Measurements from ENCODE around the gene CZIB. TPM values are rescaled to one million over a fixed set of nuclear protein-coding genes. Genes with fewer than 3 reads are reported as not detected.

Gene CZIB
- total and polyA plus RNA-seq, 2 experiments from 2014 or later, result 49.7 to 76.6 TPM

GRCh38 chr1:53166912-53167311 is 53.5 kb downstream of the CZIB start:
- Histone ChIP-seq H3K4me2 (ENCODE audit: unreplicated experiment) (no peak overlapping the region), H3K27me3 (replicated peaks; ENCODE audit: insufficient read depth) (no peaks in the 10 kb centered on the region), H3K9me2 (ENCODE audit: insufficient read depth) (no peaks in the 10 kb centered on the region), H4K20me1 (ENCODE audit: insufficient read depth) (no peaks in the 10 kb centered on the region), H3K36me3 (ENCODE audit: low read depth) (no peaks in the 10 kb centered on the region), H3K27ac (no peak overlapping the region), H3F3A (ENCODE audit: insufficient read depth) (no peaks in the 10 kb centered on the region), H3K9me3 (ENCODE audit: low read depth) (no peaks in the 10 kb centered on the region), H2AFZ (no peak overlapping the region), H3K79me2 (ENCODE audit: insufficient read depth) (no peaks in the 10 kb centered on the region), H3K4me3 (no peak overlapping the region), H3K4me1 (ENCODE audit: insufficient read depth) (no peaks in the 10 kb centered on the region), H3K9ac (no peak overlapping the region)
- in situ Hi-C loops (cut with MboI), result no loop called here
- TF ChIP-seq EZH2 (IDR thresholded peaks at IDR 0.05; ENCODE audit: insufficient read depth, poor library complexity, severe bottlenecking) (no peak), EZH2phosphoT487 (IDR thresholded peaks at IDR 0.05; ENCODE audit: insufficient read depth, low read depth) (no peak)
- 28 to 31% methylated on average over 8 of the region's 8 CpGs for WGBS, 2 experiments (ENCODE audit: low coverage in 1 of 2, low lambda C conversion rate in 2 of 2, missing lambda C conversion rate in 2 of 2)
- DNase-seq, result no peak

- no peaks in the 10 kb centered on the region for H3K79me2 ChIP-seq (ENCODE audit: insufficient read depth)
- no peaks in the 10 kb centered on the region for H3K4me1 ChIP-seq (ENCODE audit: insufficient read depth)
- no peak overlapping the region for H3K4me2 ChIP-seq (ENCODE audit: unreplicated experiment)
- in situ Hi-C loops (cut with MboI), result no loop called here
- TF ChIP-seq EZH2phosphoT487 (IDR thresholded peaks at IDR 0.05; ENCODE audit: insufficient read depth, low read depth), result no peak
- no peak for TF ChIP-seq EZH2 (IDR thresholded peaks at IDR 0.05; ENCODE audit: insufficient read depth, poor library complexity, severe bottlenecking)
- no peak for DNase-seq
- no peaks in the 10 kb centered on the region for H3F3A ChIP-seq (ENCODE audit: insufficient read depth)
- no peaks in the 10 kb centered on the region for H3K9me2 ChIP-seq (ENCODE audit: insufficient read depth)
- H3K27ac ChIP-seq, result no peak overlapping the region
- H3K36me3 ChIP-seq (ENCODE audit: low read depth), result no peaks in the 10 kb centered on the region
- H3K9me3 ChIP-seq (ENCODE audit: low read depth), result no peaks in the 10 kb centered on the region
- no peaks in the 10 kb centered on the region for H3K27me3 ChIP-seq (replicated peaks; ENCODE audit: insufficient read depth)
- H2AFZ ChIP-seq, result no peak overlapping the region
- H4K20me1 ChIP-seq (ENCODE audit: insufficient read depth), result no peaks in the 10 kb centered on the region
- whole genome bisulfite sequencing, 2 experiments (ENCODE audit: low coverage in 1 of 2, low lambda C conversion rate in 2 of 2, missing lambda C conversion rate in 2 of 2), result 77 to 80% methylated on average over 6 of the region's 6 CpGs
- H3K4me3 ChIP-seq, result no peak overlapping the region
- no peak overlapping the region for H3K9ac ChIP-seq
Observed at GRCh38 chr1:53166366-53166765, 54.1 kb downstream of the CZIB start.

GRCh38 chr1:53165408-53165961 is 54.9 kb downstream of the CZIB start:
- DNase-seq, result no peak
- H3K27ac ChIP-seq, result no peak overlapping the region
- H3K9me2 ChIP-seq (ENCODE audit: insufficient read depth), result no peaks in the 10 kb centered on the region
- H3K4me1 ChIP-seq (ENCODE audit: insufficient read depth), result no peaks in the 10 kb centered on the region
- in situ Hi-C loops (cut with MboI), result no loop called here
- H3K36me3 ChIP-seq (ENCODE audit: low read depth), result no peaks in the 10 kb centered on the region
- H4K20me1 ChIP-seq (ENCODE audit: insufficient read depth), result no peaks in the 10 kb centered on the region
- no peaks in the 10 kb centered on the region for H3F3A ChIP-seq (ENCODE audit: insufficient read depth)
- no peak overlapping the region for H3K4me2 ChIP-seq (ENCODE audit: unreplicated experiment)
- H3K9me3 ChIP-seq (ENCODE audit: low read depth), result no peaks in the 10 kb centered on the region
- no peaks in the 10 kb centered on the region for H3K27me3 ChIP-seq (replicated peaks; ENCODE audit: insufficient read depth)
- no peak overlapping the region for H3K9ac ChIP-seq
- no peaks in the 10 kb centered on the region for H3K79me2 ChIP-seq (ENCODE audit: insufficient read depth)
- H3K4me3 ChIP-seq, result no peak overlapping the region
- 72 to 76% methylated on average over 5 of the region's 5 CpGs for WGBS, 2 experiments (ENCODE audit: low coverage in 1 of 2, low lambda C conversion rate in 2 of 2, missing lambda C conversion rate in 2 of 2)
- TF ChIP-seq EZH2phosphoT487 (IDR thresholded peaks at IDR 0.05; ENCODE audit: insufficient read depth, low read depth) (no peak), EZH2 (IDR thresholded peaks at IDR 0.05; ENCODE audit: insufficient read depth, poor library complexity, severe bottlenecking) (no peak)
- no peak overlapping the region for H2AFZ ChIP-seq

Other genes starting within 250 kb of the CZIB start
- 54.0 and 54.8 TPM in 2 replicates for gene PODN, start 158.4 kb downstream of the CZIB start, total RNA-seq (2014; rRNA removed; shearing (Covaris generic))
- 71.6 and 73.7 TPM in 2 replicates for gene PODN, start 158.4 kb downstream of the CZIB start, polyA plus RNA-seq (2016; fragmentation: Nextera tagmentation; extraction: Ambion mirVana)
- 0.13 TPM in 1 of 2 replicates, not detected in the other for gene SLC1A7, start 78.0 kb downstream of the CZIB start, total RNA-seq (2014; rRNA removed; shearing (Covaris generic))
- 0.51 and 0.76 TPM in 2 replicates for gene SLC1A7, start 78.0 kb downstream of the CZIB start, polyA plus RNA-seq (2016; fragmentation: Nextera tagmentation; extraction: Ambion mirVana)
- gene CPT2, start 23.8 kb downstream of the CZIB start, total RNA-seq (2014; rRNA removed; shearing (Covaris generic)), result 16.2 and 24.5 TPM in 2 replicates
- gene CPT2, start 23.8 kb downstream of the CZIB start, polyA plus RNA-seq (2016; fragmentation: Nextera tagmentation; extraction: Ambion mirVana), result 15.2 and 15.8 TPM in 2 replicates
- 21.9 and 22.5 TPM in 2 replicates for gene MAGOH, start 17.9 kb upstream of the CZIB start, total RNA-seq (2014; rRNA removed; shearing (Covaris generic))
- 29.7 and 34.3 TPM in 2 replicates for gene MAGOH, start 17.9 kb upstream of the CZIB start, polyA plus RNA-seq (2016; fragmentation: Nextera tagmentation; extraction: Ambion mirVana)
- 6.3 and 8.9 TPM in 2 replicates for gene LRP8, start 107.4 kb upstream of the CZIB start, total RNA-seq (2014; rRNA removed; shearing (Covaris generic))
- 1.3 TPM in 2 replicates for gene LRP8, start 107.4 kb upstream of the CZIB start, polyA plus RNA-seq (2016; fragmentation: Nextera tagmentation; extraction: Ambion mirVana)
- gene DMRTB1, start 238.8 kb upstream of the CZIB start, total RNA-seq (2014; rRNA removed; shearing (Covaris generic)), result not detected in 2 replicates
- gene DMRTB1, start 238.8 kb upstream of the CZIB start, polyA plus RNA-seq (2016; fragmentation: Nextera tagmentation; extraction: Ambion mirVana), result not detected in 2 replicates